ENCODE results near the gene KRTAP9-6.
"Not testable (repeated sequence)": the region's sequence is repeated elsewhere in the genome, so short reads cannot be mapped to it uniquely, and the experiment has no call there.

DNA sequence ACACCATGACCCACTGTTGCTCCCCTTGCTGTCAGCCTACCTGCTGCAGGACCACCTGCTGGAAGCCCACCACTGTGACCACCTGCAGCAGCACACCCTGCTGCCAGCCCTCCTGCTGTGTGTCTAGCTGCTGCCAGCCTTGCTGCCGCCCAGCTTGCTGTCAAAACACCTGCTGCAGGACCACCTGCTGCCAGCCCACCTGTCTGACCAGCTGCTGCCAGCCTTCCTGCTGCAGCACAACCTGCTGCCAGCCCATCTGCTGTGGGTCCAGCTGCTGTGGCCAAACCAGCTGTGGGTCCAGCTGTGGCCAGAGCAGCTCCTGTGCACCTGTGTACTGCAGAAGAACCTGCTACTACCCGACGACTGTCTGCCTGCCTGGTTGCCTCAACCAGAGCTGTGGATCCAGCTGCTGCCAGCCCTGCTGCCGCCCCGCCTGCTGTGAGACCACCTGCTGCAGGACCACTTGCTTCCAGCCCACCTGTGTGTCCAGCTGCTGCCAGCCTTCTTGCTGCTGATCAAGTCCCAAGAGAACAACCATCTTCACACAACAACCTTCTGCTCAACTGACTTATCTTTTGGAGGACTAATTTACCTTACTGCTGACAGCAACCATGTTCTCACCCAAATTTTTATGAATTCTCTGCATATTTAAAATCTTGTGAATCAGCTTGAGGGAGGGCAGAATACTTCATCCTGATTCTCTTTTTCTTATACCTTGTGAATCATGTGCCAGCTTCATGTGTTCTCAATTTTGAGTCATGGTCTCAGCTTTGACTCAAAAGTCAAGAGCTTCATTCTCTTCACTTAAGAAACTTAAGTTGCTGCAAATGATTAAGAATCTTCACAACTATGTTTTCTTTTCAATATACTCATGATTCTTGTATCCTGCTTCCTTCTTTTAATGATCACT lies 9.5 kb upstream of the KRTAP9-6 start, which contains the start of gene KRTAP9-9:
- TF ChIP-seq CTCF (IDR thresholded peaks at IDR 0.05); ZFX (IDR thresholded peaks at IDR 0.05; ENCODE audit: borderline replicate concordance): not testable (repeated sequence)

All from 22Rv1 (cell line).